ENCODE results near the gene RAB6D.

DNA sequence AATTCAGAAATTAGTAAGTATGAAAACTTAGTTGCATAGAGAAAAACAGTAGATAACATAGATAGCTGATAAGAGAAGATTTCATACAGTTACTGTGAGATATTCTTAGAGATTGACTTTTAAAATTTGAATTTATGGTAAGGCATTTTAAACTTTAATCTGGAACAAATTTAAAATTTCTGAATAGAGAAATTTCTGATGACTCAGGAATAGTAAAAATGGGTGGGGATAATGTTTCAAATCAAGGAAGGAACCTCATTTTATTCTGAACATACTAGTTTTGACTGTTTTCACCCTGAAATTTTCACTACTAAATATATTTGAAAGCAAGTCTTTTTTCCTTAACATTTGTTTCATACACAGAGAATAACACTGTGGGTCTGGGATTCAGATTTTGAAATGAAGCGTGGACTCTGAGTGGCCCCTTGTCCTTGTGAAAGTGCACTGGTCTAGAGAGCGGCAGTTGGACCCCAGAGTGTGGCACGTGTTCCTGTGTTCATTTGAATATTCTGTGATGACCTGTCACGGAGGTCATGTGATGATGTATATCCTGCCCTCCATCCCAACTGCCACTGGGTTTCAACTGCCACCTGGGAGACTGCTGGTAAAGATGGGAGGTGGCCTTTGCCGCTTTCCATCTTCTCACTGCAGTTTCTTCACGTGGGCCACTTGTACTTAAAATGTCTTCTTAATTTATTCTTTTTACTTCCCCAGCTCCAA lies 38.5 kb upstream of the RAB6D start:
- TF ChIP-seq, protein P1, sequence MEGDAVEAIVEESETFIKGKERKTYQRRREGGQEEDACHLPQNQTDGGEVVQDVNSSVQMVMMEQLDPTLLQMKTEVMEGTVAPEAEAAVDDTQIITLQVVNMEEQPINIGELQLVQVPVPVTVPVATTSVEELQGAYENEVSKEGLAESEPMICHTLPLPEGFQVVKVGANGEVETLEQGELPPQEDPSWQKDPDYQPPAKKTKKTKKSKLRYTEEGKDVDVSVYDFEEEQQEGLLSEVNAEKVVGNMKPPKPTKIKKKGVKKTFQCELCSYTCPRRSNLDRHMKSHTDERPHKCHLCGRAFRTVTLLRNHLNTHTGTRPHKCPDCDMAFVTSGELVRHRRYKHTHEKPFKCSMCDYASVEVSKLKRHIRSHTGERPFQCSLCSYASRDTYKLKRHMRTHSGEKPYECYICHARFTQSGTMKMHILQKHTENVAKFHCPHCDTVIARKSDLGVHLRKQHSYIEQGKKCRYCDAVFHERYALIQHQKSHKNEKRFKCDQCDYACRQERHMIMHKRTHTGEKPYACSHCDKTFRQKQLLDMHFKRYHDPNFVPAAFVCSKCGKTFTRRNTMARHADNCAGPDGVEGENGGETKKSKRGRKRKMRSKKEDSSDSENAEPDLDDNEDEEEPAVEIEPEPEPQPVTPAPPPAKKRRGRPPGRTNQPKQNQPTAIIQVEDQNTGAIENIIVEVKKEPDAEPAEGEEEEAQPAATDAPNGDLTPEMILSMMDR (conservative IDR thresholded peaks at IDR 0.05; ENCODE audit: low read length): no peak
- TF ChIP-seq EZH2phosphoT487 (IDR thresholded peaks at IDR 0.05; ENCODE audit: borderline replicate concordance, low read depth, low read length): no peak

All from OCI-LY7 (cell line).